Daoy (cell line): ENCODE data around the gene LHX4. TPM values are rescaled to one million over a fixed set of nuclear protein-coding genes. Genes with fewer than 3 reads are reported as not detected.

Experiments
- DNase-seq: peaks from one replicate; pipeline ENCODE4 v3.0.0-alpha.2; 2015; ENCODE audit warnings: low read depth
- total RNA-seq: library from RNA; depleted of rRNA; stranded (reverse); fragments of >200 nt; shearing (Covaris generic); gene quantifications from 2 replicates; pipeline ENCODE4 v1.2.3, GENCODE V29; 2014

Gene LHX4
- total RNA-seq, 1 experiment from 2014 or later = 0.17 TPM

GRCh38 chr1:180227861-180228647 lies 2.0 kb upstream of the LHX4 start:
- no peak for DNase-seq

GRCh38 chr1:180228648-180229482 lies 1.2 kb upstream of the LHX4 start:
- no peak for DNase-seq

GRCh38 chr1:180230416-180230790 lies 339 bp downstream of the LHX4 start:
- peak; percentile 32 for DNase-seq

GRCh38 chr1:180230791-180231505 lies 884 bp downstream of the LHX4 start:
- DNase-seq = peak; percentile 59

DNA sequence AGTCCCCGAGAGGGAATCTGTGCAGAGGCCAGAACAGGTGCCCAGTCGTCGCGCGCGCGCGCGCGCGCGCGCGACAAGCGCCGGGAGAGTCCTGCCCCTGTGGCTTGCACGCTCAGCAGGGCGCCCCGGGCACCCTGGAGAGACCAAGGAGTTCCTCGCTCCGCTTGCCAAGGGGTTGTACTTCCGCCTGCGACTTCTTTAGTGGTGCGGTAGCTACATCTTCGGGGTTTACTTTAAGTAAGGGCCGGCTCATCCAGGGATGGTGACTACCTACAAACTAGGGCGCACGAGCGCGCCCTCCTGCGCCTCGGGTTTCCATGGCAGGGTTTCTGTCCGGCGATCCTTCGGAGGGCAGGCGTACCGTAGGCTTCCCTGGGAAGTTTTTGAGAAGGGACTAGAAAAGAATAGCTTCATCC lies 1.4 kb downstream of the LHX4 start:
- DNase-seq = peak; percentile 62

GRCh38 chr1:180231936-180232335 lies 1.9 kb downstream of the LHX4 start:
- DNase-seq = no peak

- no peak for DNase-seq
Observed at GRCh38 chr1:180232521-180233043, 2.5 kb downstream of the LHX4 start.

- DNase-seq = no peak
Observed at GRCh38 chr1:180233191-180234011, 3.3 kb downstream of the LHX4 start.

DNA sequence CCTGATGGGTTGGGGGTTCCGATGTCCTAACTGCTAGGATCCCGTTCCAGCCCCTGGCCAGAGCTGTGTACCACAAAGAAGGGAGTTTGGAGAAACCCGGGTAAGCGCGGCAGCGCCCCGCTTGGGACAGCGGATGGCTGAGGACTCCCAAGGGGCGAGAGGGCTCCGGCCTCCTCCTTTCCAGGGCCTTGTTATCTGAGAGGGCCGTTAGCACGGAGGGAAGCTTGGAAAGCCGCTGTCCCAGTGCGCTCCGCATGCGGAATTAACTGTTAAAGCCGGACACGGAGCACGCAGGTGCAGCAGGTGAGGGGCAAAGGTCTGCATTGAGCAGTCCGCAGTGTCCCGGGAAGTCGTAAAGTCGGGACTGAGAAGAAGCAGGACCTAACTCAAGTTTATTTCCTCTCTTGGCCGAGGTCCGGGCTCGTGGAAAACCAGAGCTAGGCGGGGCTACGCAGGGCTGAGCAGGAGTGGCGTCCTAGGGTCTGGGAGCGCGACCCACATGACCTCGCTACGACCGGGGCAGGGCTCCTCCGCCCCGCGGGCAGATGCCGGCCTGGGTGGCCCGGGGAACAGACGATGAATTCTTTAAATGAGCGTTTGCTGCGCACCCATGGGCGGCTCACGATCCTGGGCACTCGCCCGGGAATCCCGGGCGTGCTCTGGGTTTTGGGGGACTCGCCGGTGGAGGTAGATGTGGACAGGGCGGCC lies 4.5 kb downstream of the LHX4 start:
- no peak for DNase-seq

- DNase-seq = no peak
Observed at GRCh38 chr1:180235077-180235501, 5.0 kb downstream of the LHX4 start.

GRCh38 chr1:180235502-180236239 lies 5.6 kb downstream of the LHX4 start:
- DNase-seq = no peak

- DNase-seq = no peak
Observed at GRCh38 chr1:180236698-180237509, 6.8 kb downstream of the LHX4 start.

GRCh38 chr1:180237869-180238476 lies 7.9 kb downstream of the LHX4 start:
- no peak for DNase-seq

- DNase-seq = no peak
Observed at GRCh38 chr1:180238675-180239074, 8.6 kb downstream of the LHX4 start.

- DNase-seq = no peak
Observed at GRCh38 chr1:180239145-180240096, 9.4 kb downstream of the LHX4 start.

GRCh38 chr1:180241716-180242544 lies 11.9 kb downstream of the LHX4 start:
- DNase-seq = no peak
